IPS-NIHi7 (cell line): ENCODE data around the gene LMNTD2.
"Not testable (repeated sequence)": the region's sequence is repeated elsewhere in the genome, so short reads cannot be mapped to it uniquely, and the experiment has no call there.

ENCODE experiments used
- DNase-seq: peaks from one replicate; pipeline ENCODE4 v3.0.0; 2012; ENCODE audit warnings: mixed read lengths; ENCODE audit errors: extremely low spot score

Gene LMNTD2

DNA sequence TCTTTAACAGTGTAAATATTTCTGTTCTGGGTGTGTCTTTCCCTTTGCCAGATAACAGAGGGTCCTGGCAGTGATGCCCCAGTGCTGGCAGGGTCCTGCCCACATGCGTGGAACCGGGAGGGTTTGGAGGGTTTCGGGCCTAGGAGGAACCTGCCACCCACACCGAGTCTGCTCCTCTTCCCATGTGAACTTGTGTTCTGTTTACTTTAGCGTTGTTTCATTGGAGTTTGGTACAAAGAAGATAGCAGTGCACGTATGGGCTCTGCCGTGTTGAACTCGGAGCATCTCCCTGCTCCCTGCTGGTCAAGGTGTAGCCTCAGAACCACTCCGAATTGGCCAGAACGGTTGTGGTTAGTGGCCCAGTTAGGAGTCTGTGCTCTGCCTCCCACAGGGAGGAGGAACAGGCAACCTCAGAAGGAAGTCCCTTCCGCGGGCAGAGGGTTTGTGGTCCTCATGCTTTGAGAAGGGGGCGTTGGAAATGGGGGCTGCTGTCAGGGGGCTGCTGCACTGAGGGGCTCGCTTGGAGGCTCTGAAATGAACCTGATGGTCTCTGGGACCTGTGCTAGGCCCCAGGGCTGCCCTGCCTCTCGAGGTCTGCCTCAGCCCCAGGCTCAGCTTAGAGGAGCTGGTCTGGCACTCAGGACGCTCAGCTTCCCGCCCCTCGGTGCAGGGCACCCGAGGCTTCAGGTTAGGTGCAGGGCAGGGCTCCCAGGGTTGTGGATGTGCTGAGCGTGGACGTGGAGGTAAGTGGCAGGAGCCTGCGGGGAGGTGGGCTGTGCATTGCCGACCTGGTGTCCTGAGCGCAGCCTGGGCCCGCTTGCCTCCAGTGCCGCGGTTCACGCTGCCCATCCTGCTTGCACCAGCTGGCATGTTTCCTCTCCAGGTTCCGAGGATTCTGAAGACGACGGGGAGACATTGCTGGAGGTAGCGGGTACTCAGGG lies 26.1 kb upstream of the LMNTD2 start:
- no peak for DNase-seq

DNA sequence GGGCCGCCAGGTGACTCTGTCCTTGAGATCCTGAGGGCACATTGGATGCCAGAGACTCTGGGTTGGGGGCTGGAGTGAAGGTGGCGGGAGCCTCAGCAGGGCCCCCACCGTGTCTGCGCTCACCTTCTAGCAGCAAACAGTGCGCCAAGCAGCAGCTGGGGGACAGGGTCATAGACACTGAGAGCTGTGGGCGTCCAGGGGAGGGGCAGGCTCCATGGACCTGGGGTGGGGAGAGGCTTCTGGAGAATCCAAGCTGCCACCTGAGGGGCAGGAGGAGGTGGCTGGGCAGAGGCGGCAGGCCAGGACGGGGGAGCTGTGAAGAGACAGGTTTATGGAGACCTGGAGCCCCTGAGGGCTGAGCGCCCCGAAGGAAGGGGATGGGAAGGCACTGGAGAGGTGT lies 23.7 kb upstream of the LMNTD2 start:
- DNase-seq, result no peak

DNA sequence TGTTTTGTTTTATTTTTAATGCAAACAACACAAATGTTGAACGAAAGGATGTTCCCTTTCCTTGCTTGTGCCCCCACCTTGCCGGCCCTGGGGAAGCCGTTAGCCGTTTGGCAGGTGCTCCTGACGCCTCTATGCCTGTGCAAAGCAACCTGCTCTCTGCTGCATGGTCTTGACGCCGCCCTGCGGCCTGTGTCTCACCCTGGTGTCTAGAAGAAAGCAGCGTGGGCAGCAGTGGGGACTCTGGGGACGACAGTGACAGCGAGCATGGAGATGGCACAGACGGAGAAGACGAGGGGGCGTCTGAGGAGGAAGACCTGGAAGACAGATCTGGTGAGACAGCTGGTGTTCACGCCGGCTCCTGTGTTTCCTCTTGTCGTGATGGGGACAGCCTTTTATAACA lies 21.2 kb upstream of the LMNTD2 start:
- no peak for DNase-seq

DNA sequence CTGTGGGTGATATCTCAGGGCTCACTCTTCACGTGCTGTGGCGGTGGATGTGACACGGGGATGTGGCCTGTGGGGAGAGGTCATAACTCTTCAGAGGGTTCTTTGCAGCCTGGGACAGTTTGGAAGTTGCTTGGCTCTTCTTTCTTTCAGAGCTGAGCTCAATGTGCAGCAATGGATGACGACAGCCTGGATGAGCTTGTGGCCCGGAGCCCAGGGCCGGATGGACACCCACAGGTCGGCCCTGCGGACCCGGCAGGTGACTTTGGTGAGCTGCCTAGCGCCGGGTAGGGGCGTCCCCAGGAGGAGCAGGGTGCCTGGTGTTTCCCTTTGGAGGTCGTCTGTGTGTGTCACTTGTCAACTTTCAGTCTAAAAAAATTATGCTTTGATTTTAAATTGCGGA lies 20.8 kb upstream of the LMNTD2 start:
- no peak for DNase-seq

DNA sequence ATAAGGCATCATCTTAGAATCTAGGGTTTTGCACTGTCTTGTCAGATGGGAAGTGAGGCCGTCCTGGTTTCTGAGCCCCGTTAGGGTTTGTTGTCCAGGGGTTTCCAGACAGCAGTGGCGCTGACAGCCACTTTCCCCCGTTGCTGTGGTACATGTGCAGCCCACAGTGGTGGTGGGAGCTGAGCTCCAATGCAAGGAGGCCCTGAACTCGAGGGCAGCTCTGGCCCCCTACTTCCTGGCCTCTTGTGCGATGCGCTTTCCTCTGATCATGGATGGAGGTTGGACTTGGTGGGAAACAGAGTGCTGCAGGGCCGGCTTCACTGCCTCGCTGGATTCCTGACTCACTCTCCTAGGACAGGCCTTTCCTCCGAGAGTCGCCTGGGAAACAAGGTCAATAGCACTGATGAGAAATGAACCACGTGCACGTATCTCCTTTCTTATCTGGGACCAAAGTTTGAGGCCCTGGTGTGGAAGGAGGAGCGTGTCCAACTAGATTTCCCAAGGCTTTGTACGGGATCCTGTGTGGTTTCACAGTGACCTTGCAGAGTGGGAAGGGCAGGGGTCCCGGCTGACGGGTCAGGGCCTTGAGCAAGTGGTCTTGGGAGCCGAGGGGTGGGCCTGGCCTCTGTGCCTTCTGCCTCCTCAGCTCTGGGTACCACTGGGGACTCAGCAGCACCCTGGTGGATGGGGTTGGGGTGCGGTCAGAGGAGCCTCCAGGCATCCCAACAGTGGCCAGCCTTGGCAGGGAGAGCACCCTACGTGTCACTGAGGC lies 19.5 kb upstream of the LMNTD2 start:
- DNase-seq, result no peak

DNA sequence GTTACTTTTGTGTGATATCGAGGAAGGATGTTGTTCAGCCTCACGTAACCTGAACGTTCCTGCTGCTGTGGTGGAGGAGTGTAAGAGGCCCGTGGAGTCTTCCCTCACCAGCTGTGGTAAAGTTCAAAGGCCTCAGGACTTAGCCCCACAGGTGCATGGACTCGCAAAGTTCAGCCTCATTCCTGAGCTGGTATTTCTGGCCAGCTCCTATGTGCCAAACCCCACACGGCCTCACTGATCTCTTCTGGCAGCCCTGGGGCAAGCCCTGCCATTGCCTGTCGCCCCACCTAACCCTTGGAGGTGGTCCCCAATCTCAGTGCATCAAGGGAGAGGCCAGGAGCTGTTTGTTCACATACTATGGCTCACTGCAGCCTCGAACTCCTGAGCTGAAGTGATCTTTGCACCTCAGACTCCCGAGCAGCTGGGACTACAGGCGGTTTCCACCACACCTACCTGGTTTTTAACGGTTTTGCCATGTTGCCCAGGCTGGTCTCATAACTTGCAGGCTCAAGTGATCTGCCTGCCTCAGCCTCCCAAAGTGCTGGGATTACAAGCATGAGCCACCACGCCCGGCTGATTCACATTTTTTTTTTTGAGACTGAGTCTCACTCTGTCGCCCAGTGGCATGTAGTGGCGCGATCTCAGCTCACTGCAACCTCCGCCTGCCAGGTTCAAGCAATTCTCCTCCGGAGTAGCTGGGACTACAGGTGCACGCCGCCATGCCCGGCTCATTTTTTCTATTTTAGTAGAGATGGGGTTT lies 17.9 kb upstream of the LMNTD2 start:
- DNase-seq, result no peak

DNA sequence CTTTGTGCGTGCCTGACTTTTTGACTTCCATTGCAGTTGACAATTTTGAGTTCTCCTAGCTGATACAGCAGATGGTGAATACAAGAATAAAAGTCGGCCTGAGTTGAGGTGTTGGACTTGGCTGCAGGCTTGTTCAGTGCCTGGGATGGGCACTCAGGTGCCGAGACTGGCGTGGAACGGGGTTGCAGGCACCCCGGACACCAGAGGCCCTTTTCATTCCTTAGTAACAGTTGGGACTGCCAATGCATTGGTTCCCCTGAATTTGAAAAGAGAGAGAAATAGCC lies 17.0 kb upstream of the LMNTD2 start:
- no peak for DNase-seq

DNA sequence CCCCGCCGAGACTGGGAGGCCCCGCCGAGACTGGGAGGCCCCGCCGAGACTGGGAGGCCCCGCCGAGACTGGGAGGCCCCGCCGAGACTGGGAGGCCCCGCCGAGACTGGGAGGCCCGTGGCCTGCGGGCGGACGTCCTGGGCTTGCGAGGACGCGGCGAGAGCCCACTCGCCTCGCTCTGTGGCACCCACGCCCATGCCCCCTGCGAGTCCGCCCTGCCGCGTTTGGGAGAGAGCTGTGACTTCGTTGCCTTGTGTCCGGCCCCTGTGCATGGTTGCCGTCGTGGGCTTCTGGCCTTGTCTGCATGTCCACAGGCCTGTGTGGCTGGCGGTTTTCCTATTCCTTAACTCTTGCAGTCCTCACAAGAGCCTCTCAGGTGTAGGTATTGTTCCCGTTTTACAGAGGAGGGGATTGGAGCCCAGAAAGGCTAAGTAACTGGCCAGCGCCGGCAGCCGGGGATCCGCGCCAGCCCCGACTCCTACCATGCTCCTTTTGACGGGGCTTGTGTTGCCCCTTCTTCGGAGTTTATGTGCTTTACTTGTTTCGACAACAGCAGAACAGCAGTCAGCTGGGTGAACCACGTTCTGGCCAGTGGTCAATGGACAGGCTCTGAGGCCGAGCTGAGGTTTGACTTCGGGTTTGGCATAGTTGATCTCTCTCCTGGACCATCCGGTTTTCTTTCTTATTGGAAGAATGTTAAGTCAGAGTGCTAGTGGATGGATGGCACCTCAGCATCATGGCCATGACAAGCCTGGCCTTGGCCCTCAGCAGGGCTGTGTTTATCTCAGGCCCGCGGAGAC lies 16.5 kb upstream of the LMNTD2 start:
- no peak for DNase-seq

DNA sequence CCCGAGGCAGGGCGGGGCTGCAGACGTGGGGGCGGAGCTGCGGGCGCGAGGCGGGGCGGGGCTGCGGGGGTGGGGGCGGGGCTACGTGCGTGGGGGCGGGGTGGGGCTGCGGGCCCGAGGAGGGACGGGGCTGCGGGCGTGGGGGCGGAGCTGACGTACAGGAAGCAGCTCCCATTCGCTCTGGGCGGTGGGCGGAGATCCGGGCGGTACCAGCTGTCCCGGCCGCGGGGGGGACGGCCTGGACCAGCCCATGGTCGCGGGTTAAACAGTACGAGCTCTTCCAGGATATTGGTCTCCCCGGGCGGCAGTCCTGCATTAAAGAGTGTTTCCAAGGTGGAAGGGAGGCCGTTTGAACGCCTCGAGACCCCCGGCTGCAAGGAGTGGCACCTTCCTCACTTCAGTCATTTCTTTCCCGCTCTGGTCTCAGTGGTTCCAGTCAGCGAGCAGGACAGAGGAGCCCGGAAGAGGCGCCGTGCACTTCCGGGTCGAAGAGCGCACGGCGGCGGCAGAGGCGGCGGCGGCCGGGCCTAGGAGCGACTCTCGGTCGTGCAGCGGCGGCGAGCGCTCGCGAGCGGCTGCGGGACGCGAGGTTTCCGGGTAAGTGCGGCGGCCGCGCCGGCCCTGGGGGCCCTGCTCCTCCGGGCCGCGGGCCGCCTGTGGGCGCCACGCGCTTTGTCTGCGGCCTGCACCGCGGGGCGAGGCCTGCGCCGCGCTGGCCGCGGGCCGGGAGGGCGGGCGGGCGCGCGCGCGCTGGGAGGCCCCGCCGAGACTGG lies 15.6 kb upstream of the LMNTD2 start, which contains the start of gene PHRF1:
TSS of gene PHRF1 (plus strand) at position 475 of the 773 bp plus-strand sequence. CDS start 5,043 bp downstream, outside the sequence.
- DNase-seq, result peak; percentile 99

DNA sequence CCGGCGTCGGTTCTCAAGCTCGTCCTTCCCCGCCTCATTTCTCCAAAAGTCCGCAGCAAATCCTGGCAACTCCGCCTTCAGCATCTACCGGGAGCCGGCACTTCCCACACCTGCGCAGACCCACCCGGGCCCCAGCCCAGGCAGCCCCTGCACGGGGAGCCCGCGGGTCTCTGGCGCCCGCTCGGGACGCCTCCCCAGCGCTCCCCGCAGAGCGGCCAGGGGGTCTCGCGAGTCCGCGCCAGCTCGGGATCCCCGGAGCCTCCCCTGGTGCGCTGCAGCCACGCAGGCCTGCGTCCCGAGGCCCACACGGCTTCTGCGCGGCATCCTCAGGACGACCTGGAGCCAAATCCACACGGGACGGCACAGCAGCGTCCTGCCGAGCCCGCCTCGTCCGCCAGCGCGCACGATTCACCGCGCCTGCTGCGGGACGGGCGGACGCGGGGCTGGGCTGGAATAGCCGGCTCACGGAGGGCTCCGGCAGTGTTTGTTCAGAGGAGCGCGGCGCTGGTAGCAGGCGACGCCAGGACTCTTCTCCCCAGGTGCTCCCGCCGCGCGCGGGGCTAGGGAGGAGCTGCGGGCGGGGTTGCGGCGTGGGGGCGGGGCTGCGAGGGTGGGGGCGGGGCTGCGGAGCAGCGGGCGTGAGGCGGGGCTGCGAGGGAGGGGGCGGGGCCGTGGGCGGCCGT lies 14.9 kb upstream of the LMNTD2 start:
- DNase-seq, result no peak

DNA sequence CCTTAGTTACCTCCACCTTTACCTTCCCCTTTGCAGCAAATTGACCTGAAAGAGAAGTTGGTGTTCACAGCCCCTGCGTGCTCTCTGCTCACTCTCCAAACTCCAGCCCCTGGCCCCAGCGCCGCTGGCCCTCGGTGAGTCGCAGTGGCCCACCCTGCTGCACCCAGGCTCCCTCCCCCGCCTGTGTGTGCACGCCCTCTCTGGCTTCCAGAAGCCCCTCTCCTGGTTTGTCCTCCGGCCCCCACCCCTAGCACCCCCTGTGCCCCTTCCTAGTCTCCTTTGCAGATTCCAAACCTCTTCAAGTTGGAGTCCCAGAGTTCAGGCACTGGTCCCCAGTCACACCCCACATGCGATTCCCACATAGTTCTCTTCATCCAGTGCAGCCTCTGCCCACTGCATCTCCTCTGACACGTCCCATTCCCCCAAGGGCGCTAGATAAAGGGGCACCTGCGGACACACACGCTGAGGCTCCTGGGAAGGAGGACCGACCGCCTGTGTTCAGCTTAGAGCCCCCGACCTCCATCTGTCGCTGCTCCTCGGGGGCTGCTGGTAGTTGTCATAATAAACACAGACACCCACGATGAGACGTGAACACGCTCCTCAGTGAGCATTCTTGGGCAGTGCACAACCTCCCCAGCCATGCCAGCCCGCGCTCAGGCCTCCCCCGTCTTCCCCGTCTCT lies 14.2 kb upstream of the LMNTD2 start:
- no peak for DNase-seq

DNA sequence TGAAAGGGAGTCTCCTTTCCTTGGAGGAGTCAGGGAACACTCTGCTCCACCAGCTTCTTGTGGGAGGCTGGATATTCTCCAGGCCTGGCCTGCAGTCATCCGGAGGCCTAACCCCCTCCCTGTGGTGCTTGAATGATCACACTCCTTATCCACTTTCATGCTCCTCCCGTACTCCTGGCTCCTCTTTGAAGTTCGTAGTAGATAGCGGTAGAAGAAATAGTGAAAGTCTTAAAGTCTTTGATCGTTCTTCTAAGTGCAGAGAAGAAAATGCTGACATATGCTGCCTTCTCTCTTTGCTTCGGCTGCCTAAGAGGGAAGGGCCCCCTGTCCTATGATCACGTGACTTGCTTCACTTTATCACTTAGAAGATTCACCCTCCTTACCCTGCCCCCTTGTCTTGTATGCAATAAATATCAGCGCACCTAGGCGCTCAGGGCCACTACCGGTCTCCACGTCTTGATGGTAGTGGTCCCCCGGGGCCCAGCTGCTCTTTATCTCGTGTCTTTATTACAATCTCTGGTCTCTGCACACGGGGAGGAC lies 13.6 kb upstream of the LMNTD2 start:
- not testable (repeated sequence) for DNase-seq

DNA sequence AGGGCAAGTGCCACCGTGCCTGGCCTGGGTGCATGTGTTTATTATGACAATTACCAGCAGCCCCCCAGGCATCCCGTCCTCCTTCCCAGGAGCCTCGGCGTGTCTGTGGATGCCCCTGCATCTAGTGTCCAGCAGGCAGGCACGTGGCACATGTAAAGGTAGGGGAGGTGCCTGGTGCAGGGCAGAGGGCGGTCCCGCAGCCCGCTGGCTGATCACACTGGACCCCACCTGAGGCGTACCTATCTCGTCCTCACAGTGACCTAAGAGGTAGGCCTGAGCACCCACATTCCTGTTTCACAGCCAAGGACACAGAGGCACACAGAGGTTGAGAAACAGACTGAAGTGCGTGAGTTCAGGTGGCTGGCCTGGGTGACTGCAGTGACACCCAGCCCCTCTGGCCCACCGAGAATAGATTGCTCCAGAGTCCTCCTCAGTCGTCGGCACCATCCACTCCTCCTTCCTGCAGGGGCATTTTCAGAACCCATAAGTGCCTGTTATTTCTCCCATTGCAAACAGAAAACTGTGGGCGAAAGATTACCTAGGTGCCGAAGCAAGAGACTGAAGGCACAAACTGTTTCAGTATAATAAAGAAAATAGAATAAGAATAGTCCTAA lies 12.7 kb upstream of the LMNTD2 start:
- no peak for DNase-seq

DNA sequence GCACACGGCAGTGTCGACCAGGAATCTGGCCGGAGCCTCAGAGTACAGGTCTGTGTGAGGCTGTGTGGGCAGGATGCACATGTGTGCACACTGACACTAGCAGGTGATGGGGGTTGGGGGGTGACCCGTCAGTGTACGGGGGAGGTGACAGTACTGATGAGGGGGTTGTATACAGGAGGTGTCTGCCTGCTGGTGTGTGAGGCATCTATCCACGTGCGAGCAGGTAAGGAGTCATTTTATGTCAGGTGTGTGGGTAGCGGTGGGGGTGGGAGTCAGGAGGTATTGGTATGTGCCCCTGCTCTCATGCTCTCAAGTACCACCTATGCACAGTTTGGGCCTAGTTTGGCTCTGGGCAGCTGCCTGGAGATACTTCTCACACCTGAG lies 11.3 kb upstream of the LMNTD2 start:
- DNase-seq, result no peak

DNA sequence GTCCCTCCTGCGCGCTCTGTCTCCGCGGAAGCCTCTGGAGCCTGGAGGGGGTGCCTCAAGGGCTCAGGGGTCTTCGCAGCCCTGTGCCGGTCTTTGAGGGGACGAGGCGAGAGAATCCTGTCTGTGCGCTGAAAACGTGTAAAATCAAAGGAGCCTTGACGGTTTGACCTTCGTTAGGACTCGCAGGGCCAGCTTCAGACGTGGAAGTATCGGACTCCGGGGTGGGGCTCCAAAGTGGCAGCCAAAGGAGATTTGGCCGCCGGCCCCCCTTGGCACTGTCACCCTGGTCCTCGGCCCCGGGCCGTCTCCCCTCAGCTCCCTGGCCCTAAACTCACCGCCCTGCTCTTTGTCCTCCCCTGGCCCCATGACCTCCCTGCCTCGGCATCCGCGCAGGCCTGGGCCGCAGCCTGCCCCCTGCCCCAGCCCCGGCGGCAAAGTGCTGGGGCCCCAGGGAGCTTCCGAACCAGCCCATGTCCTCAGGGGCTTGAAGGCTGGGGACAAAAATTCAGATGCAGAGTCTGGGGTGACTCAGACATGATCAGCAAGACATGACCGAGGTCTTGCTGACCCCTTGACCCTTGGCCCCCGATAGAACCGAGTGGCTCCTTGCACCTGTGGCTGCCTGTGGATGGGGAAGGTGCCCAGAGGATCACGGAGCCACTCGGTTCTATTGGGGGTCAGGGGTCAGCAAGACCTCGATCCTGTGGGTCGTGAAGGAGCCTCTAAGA lies 8.8 kb upstream of the LMNTD2 start:
- DNase-seq, result no peak

DNA sequence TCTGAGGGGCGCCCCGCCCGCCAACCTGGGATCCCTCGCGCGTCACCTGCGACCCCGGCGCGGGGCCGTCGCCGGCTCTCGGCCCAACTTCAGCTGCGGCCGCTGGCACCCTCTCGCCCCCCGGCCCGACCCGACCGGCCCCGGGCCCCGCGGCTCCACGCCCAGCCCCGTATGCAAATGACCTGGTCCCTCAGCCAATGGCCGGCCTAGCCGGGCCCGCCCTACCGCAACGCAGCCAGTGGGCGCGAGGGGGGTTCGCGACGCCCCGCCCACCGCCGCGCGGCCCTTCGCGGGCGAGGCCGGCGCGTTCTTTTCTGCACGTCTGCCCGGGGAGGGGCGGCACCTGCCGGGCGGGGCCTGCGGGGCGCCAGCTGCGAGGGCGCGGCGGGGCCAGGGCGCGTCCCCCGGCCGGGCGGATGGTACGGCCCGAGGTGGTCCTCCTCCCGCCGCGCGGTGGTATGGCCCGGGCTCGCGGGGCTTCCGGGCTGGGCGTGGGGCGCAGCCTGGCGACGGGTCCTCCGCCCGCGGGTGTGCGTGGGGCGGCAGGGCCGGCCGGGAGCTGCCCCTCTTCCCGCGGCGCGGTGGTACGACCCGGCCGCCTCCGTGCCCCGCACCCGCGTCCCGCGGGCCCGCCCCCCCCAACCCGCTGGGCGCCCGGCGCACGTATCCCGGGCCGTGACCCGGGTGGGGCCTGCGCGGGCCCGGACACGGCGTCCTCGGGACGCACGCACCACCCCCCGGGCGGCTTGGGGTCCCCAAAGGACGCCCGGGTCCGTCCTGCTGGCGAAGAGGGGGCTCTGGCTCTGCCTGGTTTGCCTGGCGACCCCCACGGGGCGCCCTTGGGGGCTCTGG lies 8.0 kb upstream of the LMNTD2 start:
- peak; percentile 96 for DNase-seq

DNA sequence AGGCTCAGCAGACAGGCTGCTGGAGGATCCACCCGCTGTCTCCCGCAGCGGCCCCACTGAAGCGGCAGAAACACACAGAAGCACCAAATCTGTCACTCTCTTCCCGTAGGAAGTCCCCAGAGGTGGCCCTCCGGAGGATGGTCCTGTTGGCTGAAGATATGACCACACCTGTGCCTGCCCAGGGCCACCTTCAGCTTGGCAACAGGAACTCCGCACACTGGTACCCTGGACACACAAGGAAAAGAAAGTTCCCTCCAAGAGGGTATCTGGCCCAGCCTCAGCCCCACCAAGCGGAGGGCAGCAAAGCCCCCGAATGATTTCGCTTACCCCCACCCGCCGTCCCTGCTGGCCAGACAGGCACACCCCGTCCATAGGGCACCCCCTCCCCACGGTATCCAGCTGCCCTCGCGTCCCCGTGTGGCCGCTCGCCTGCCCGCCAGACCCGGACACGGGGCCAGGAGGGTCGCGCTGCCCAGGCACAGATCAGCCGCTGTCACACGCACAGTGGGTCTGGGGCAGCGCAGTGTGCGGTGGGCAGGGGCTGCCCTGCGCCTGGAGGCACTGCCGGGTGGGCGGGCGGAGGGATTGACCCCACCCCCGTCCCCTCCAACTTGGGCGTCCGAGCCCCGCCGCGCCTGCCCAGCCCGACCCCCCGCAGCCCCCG lies 7.2 kb upstream of the LMNTD2 start:
- no peak for DNase-seq
